ENCODE measurements around the gene RHBDD1.

The RHBDD1 gene

GRCh38 chr2:226795281-226796011, 40.4 kb upstream of the RHBDD1 start:
- H3K4me3 ChIP-seq (ENCODE audit: low read length), result no peak overlapping the region
- peak overlapping the region; percentile 67 for H3K9ac ChIP-seq (ENCODE audit: low read length)
- H3K27me3 ChIP-seq (ENCODE audit: control insufficient read depth, insufficient read depth, low read length), result no peaks in the 10 kb centered on the region
- H3K9me3 ChIP-seq (ENCODE audit: control insufficient read depth, low read length), result no peaks in the 10 kb centered on the region
- peaks cover 55% of the 10 kb centered on the region for H3K4me1 ChIP-seq (ENCODE audit: control insufficient read depth, insufficient read depth, low read length)
- no peaks in the 10 kb centered on the region for H3K36me3 ChIP-seq (ENCODE audit: control insufficient read depth, insufficient read depth, low read length)

- Histone ChIP-seq H3K9me3 (ENCODE audit: control insufficient read depth, low read length) (no peaks in the 10 kb centered on the region), H3K4me1 (ENCODE audit: control insufficient read depth, insufficient read depth, low read length) (peaks cover 53% of the 10 kb centered on the region), H3K36me3 (ENCODE audit: control insufficient read depth, insufficient read depth, low read length) (no peaks in the 10 kb centered on the region), H3K27me3 (ENCODE audit: control insufficient read depth, insufficient read depth, low read length) (no peaks in the 10 kb centered on the region), H3K9ac (ENCODE audit: low read length) (peak overlapping the region; percentile 67), H3K4me3 (ENCODE audit: low read length) (no peak overlapping the region)
These were observed 39.6 kb upstream of the RHBDD1 start for GRCh38 chr2:226796012-226796839.

GRCh38 chr2:226796840-226797288, 39.0 kb upstream of the RHBDD1 start:
- Histone ChIP-seq H3K4me1 (ENCODE audit: control insufficient read depth, insufficient read depth, low read length) (peaks cover 53% of the 10 kb centered on the region), H3K27me3 (ENCODE audit: control insufficient read depth, insufficient read depth, low read length) (no peaks in the 10 kb centered on the region), H3K4me3 (ENCODE audit: low read length) (no peak overlapping the region), H3K36me3 (ENCODE audit: control insufficient read depth, insufficient read depth, low read length) (no peaks in the 10 kb centered on the region), H3K9me3 (ENCODE audit: control insufficient read depth, low read length) (no peaks in the 10 kb centered on the region), H3K9ac (ENCODE audit: low read length) (peak overlapping the region; percentile 48)

DNA sequence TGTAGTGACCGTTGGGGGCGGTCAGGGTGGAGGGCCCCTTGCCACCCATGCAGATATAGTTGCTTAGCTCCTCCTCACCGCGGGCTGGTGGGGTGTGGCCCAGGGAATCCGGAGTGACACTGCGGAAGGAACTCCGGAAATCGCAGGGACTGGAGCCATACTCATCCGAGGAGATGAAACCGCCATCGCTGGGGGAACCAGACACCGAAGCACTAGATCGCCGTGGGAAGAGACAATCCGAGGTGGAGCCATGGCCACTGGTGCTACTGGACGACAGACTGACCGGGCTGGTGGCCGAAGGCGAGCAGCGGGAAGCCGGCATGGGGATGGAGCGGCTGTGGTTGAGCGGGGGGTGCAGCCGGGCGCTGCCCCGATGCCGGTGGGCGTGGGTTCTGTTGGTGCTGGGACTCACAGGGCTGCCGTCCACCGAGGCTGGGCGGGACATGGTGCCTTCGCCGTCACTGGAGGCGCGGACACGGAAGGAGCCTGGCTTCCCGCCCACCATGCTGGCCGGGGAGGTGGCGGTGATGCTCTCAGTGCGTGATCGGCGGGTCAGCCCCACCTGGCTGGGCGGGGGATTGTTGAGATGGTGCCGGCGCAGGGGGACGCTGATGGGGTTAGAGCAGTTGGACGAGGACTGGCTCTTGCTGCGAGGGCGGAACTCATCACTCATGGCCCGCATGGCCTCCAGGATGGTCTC, 38.4 kb upstream of the RHBDD1 start:
- Histone ChIP-seq H3K27me3 (ENCODE audit: control insufficient read depth, insufficient read depth, low read length) (no peaks in the 10 kb centered on the region), H3K4me3 (ENCODE audit: low read length) (no peak overlapping the region), H3K9ac (ENCODE audit: low read length) (peak overlapping the region; percentile 74), H3K9me3 (ENCODE audit: control insufficient read depth, low read length) (no peaks in the 10 kb centered on the region), H3K4me1 (ENCODE audit: control insufficient read depth, insufficient read depth, low read length) (peaks cover 48% of the 10 kb centered on the region), H3K36me3 (ENCODE audit: control insufficient read depth, insufficient read depth, low read length) (no peaks in the 10 kb centered on the region)

GRCh38 chr2:226797989-226798421, 37.8 kb upstream of the RHBDD1 start:
- Histone ChIP-seq H3K36me3 (ENCODE audit: control insufficient read depth, insufficient read depth, low read length) (no peaks in the 10 kb centered on the region), H3K4me3 (ENCODE audit: low read length) (peak overlapping the region; percentile 34), H3K4me1 (ENCODE audit: control insufficient read depth, insufficient read depth, low read length) (peaks cover 46% of the 10 kb centered on the region), H3K9ac (ENCODE audit: low read length) (peak overlapping the region; percentile 74), H3K9me3 (ENCODE audit: control insufficient read depth, low read length) (no peaks in the 10 kb centered on the region), H3K27me3 (ENCODE audit: control insufficient read depth, insufficient read depth, low read length) (no peaks in the 10 kb centered on the region)

GRCh38 chr2:226798422-226799210, 37.2 kb upstream of the RHBDD1 start:
- peak overlapping the region; percentile 74 for H3K9ac ChIP-seq (ENCODE audit: low read length)
- H3K4me3 ChIP-seq (ENCODE audit: low read length), result peak overlapping the region; percentile 34
- H3K36me3 ChIP-seq (ENCODE audit: control insufficient read depth, insufficient read depth, low read length), result no peaks in the 10 kb centered on the region
- no peaks in the 10 kb centered on the region for H3K9me3 ChIP-seq (ENCODE audit: control insufficient read depth, low read length)
- H3K4me1 ChIP-seq (ENCODE audit: control insufficient read depth, insufficient read depth, low read length), result peaks cover 46% of the 10 kb centered on the region
- H3K27me3 ChIP-seq (ENCODE audit: control insufficient read depth, insufficient read depth, low read length), result no peaks in the 10 kb centered on the region

GRCh38 chr2:226799211-226799975, 36.5 kb upstream of the RHBDD1 start, which contains the start of gene IRS1:
Gene IRS1, minus strand, starts transcription at chr2:226799820. Its CDS starts 1,082 bp downstream, at chr2:226798738.
- no peaks in the 10 kb centered on the region for H3K36me3 ChIP-seq (ENCODE audit: control insufficient read depth, insufficient read depth, low read length)
- peaks cover 44% of the 10 kb centered on the region for H3K4me1 ChIP-seq (ENCODE audit: control insufficient read depth, insufficient read depth, low read length)
- H3K9ac ChIP-seq (ENCODE audit: low read length), result peak within 1 kb of the TSS; percentile 88
- H3K27me3 ChIP-seq (ENCODE audit: control insufficient read depth, insufficient read depth, low read length), result no peaks in the 10 kb centered on the region
- H3K9me3 ChIP-seq (ENCODE audit: control insufficient read depth, low read length), result no peaks in the 10 kb centered on the region
- peak within 1 kb of the TSS; percentile 76 for H3K4me3 ChIP-seq (ENCODE audit: low read length)

DNA sequence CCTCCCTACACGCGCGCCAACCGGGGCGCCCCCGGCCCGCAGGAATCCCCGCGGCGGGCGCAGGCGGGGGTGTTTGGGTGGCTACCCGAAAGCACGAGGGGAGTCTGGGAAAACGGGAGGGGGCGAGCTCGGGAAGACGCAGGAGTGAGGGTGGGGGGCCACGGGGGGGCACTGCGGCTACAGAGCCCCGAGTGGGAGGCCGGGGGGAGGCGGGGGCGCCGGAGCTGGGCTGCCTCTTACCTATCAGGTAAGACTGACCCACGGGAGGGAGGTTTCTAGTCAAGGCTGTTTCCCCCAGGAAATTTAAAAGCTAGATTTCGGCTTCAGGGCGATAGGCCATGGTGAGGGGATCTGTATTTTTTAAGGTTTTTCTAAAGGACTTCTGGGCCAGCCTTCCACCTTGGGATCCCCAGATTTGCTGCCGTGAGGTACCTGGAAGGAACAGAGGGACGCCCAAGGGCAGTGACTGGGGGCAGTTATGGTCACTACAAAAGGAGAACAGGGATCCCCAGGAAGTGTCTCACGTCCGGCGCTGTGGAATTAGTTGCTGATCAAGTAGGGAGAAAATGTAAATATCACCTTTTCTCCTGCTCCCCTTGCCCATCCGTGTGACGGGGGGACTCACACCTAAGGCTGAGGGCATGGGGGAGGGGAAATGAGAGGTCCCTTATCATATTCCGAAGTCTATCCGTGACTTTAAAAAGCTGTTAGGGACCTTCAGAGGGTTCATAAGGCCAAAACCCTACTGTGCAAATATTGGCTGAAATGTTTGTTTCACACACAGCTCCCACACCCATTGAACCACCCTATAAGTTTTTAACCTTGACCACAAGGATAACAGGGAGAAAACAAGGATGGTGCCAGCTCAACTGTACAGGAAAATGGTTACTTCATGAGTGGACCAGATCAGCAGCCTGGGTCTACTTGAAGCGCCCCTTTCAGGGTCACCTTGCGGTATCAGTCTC, 35.6 kb upstream of the RHBDD1 start:
- Histone ChIP-seq H3K4me1 (ENCODE audit: control insufficient read depth, insufficient read depth, low read length) (peaks cover 37% of the 10 kb centered on the region), H3K4me3 (ENCODE audit: low read length) (peak overlapping the region; percentile 76), H3K27me3 (ENCODE audit: control insufficient read depth, insufficient read depth, low read length) (no peaks in the 10 kb centered on the region), H3K9me3 (ENCODE audit: control insufficient read depth, low read length) (no peaks in the 10 kb centered on the region), H3K9ac (ENCODE audit: low read length) (peak overlapping the region; percentile 88), H3K36me3 (ENCODE audit: control insufficient read depth, insufficient read depth, low read length) (no peaks in the 10 kb centered on the region)

DNA sequence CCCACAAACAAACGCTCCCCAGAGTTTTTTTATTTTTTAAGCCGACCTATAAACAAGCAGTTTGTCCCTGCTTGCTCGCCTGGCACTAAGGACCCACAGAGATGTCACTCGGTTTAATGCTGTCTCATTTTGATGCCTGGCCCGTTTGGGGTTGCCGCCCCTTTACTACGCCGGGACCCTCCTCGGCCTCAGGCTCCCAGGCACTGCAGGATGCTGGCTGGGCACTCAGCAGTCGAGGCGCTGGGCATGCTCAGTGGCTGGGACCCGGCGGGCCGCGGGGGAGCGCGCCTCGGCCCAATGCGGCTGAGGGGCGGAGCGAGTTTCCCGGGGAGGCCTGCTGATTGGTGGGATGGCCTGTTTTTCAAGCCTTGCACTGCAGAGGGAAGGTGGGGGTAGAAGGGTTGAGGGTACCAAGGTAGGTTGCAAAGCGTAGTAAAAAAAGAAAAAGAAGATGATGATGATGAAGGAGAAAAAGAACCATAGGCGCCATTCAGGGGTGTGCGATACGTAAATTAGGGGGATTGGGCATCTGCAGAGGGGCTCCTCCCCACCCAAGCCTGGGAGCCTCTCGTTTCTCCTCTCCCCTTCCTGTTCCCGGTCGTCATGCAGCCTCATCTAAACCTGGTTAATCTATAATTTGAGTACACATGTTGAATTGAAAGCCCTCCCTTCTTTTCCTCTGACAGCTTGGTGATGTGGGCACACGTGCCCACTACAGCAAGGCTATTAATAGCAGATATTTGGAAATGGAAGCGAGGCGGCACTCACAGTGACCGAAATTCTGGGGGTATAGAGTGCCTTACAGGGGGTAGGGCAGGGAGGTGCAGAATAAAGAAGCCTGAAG, 34.7 kb upstream of the RHBDD1 start:
- no peaks in the 10 kb centered on the region for H3K9me3 ChIP-seq (ENCODE audit: control insufficient read depth, low read length)
- peak overlapping the region; percentile 76 for H3K4me3 ChIP-seq (ENCODE audit: low read length)
- no peaks in the 10 kb centered on the region for H3K36me3 ChIP-seq (ENCODE audit: control insufficient read depth, insufficient read depth, low read length)
- H3K27me3 ChIP-seq (ENCODE audit: control insufficient read depth, insufficient read depth, low read length), result no peaks in the 10 kb centered on the region
- H3K9ac ChIP-seq (ENCODE audit: low read length), result peak overlapping the region; percentile 88
- H3K4me1 ChIP-seq (ENCODE audit: control insufficient read depth, insufficient read depth, low read length), result peaks cover 28% of the 10 kb centered on the region

All from mucosa of stomach (tissue), 1 donor.